ENCODE data around the gene AKAP8L.

- no peak for TF ChIP-seq POLR2A (IDR thresholded peaks at IDR 0.05)
- TF ChIP-seq CTCF (IDR thresholded peaks at IDR 0.05) = no peak
These were observed 36.9 kb downstream of the AKAP8L start for GRCh38 chr19:15381864-15382263.
